ENCODE data around the gene CREB3L1.

GRCh38 chr11:46326813-46327416, 49.5 kb downstream of the CREB3L1 start:
- TF ChIP-seq CTCF (IDR thresholded peaks at IDR 0.05) (no peak), POLR2A (IDR thresholded peaks at IDR 0.05; ENCODE audit: low read depth) (no peak)

All from esophagus muscularis mucosa (tissue), 3 donors.